ENCODE data around the gene SRP68. TPM values are rescaled to one million over a fixed set of nuclear protein-coding genes. Genes with fewer than 3 reads are reported as not detected.

The SRP68 gene
- total and polyA plus RNA-seq, 9 of the 15 experiments (the other 6 are each of a cell fraction or from before 2014, with no cell fraction given) = 29.4 to 92.6 (median 36.2) TPM

DNA sequence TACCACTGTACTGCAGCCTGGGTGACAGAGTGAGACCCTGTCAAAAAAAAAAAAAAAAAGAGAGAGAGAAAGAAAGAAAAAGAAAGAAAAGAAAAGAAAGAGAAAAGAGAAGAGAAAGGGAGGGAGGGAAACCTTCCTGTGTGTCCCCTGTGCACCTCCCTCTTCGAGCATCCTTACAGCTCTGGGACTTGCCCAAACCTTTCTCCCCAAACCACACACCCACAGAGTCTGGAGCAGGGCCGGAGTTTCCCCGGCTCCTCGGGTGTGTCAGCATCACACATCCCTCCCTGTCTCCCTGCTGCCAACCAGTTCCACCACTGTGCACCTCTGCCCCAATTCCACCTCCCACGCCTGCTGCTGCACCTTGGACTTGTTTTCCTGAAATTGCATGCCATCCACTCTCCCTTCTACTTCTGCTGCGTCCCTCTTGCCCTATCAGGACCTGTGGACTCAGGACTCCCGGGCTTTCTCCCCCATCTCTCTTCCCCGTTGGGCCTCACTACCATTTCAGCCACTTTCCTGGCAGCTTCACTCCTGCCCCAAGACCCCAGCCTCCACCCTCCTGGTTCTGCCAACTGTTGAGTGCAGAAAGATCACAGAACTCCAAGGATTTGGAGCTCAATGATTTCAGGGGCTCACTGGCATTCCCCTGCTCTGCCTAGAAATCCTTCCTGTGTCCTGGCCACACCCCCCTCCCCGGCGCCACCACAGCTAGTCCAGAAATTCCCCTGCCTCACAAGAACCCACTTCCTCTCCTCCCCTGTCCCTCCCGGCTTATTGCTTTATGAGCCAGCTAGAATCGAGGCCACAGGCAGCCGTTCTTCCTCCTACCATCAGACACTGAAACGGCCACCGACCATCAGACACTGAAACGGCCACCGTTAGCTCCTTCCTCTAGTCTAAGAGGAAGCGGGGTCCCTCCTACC, 75.4 kb downstream of the SRP68 start:
- no peak overlapping the region for H3K4me3 ChIP-seq
- no peaks in the 10 kb centered on the region for H4K20me1 ChIP-seq (replicated peaks; ENCODE audit: control insufficient read depth, insufficient read depth, low read length)
- 59% methylated on average over 17 of the region's 18 CpGs for WGBS (ENCODE audit: insufficient coverage, low coverage, missing lambda C conversion rate)
- DNase-seq (ENCODE audit: extremely low read depth in 1 of 4, low spot score in 3 of 4) (no peak), FAIRE-seq (no peak), ATAC-seq (no peak)
- no peaks in the 10 kb centered on the region for H3K9me1 ChIP-seq (ENCODE audit: control insufficient read depth, insufficient read depth, low read length)
- H3K4me1 ChIP-seq (replicated peaks in 1 of 2; ENCODE audit: control insufficient read depth in 2 of 2, insufficient read depth in 2 of 2, low read length in 2 of 2) = peaks cover 2 to 15% of the 10 kb centered on the region in 2 experiments; a peak in 4 of 5 replicates
- ChIA-PET POLR2A (interaction anchor here (0.7 to 1.2 kb wide), 7 partner anchors 9 to 217 kb away, joined by 3 to 5 read pairs (median 3); no protein-coding TSS in a partner anchor), CTCF (ENCODE audit: low intra/inter-chr PET ratio) (no interaction called here)
- TF ChIP-seq, protein P1, sequence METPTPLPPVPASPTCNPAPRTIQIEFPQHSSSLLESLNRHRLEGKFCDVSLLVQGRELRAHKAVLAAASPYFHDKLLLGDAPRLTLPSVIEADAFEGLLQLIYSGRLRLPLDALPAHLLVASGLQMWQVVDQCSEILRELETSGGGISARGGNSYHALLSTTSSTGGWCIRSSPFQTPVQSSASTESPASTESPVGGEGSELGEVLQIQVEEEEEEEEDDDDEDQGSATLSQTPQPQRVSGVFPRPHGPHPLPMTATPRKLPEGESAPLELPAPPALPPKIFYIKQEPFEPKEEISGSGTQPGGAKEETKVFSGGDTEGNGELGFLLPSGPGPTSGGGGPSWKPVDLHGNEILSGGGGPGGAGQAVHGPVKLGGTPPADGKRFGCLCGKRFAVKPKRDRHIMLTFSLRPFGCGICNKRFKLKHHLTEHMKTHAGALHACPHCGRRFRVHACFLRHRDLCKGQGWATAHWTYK (CRISPR knock-in tag; IDR thresholded peaks at IDR 0.05) = peak; percentile 65; the same call in 1 of the 2 replicates
- no peak for TF ChIP-seq ZNF263 (CRISPR knock-in tag; IDR thresholded peaks at IDR 0.05; ENCODE audit: borderline replicate concordance)
- peak; percentile 68; the same call in 1 of the 2 replicates for TF ChIP-seq SPI1 (IDR thresholded peaks at IDR 0.05; ENCODE audit: borderline replicate concordance, low read depth, low read length)
- TF ChIP-seq, protein P2, sequence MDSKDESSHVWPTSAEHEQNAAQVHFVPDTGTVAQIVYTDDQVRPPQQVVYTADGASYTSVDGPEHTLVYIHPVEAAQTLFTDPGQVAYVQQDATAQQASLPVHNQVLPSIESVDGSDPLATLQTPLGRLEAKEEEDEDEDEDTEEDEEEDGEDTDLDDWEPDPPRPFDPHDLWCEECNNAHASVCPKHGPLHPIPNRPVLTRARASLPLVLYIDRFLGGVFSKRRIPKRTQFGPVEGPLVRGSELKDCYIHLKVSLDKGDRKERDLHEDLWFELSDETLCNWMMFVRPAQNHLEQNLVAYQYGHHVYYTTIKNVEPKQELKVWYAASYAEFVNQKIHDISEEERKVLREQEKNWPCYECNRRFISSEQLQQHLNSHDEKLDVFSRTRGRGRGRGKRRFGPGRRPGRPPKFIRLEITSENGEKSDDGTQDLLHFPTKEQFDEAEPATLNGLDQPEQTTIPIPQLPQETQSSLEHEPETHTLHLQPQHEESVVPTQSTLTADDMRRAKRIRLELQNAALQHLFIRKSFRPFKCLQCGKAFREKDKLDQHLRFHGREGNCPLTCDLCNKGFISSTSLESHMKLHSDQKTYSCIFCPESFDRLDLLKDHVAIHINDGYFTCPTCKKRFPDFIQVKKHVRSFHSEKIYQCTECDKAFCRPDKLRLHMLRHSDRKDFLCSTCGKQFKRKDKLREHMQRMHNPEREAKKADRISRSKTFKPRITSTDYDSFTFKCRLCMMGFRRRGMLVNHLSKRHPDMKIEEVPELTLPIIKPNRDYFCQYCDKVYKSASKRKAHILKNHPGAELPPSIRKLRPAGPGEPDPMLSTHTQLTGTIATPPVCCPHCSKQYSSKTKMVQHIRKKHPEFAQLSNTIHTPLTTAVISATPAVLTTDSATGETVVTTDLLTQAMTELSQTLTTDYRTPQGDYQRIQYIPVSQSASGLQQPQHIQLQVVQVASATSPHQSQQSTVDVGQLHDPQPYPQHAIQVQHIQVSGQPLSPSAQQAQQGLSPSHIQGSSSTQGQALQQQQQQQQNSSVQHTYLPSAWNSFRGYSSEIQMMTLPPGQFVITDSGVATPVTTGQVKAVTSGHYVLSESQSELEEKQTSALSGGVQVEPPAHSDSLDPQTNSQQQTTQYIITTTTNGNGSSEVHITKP (IDR thresholded peaks at IDR 0.05; ENCODE audit: partially characterized antibody) = peak; percentile 63
- no peaks in the 10 kb centered on the region for H3K79me2 ChIP-seq (ENCODE audit: control insufficient read depth, insufficient read depth, low read length)
- in situ Hi-C loops (cut with MboI) = no loop called here
- H3K4me2 ChIP-seq (ENCODE audit: insufficient read depth, low read length) = no peak overlapping the region
- H3K27ac ChIP-seq (ENCODE audit: extremely low read depth, low read depth, low read length) = no peak overlapping the region
- H3K9me3 ChIP-seq (replicated peaks; ENCODE audit: control insufficient read depth, insufficient read depth, low read depth, low read length) = no peaks in the 10 kb centered on the region
- no peaks in the 10 kb centered on the region for H3K27me3 ChIP-seq (ENCODE audit: control insufficient read depth in 2 of 2, insufficient read depth in 2 of 2, low read length in 2 of 2)
- no TSS peak for BruUV-seq (replicated peaks)
- H2AFZ ChIP-seq (ENCODE audit: low read depth, low read length) = no peak overlapping the region
- intact Hi-C loops (cut with micrococcal nuclease) = no loop called here
- H3K36me3 ChIP-seq (ENCODE audit: control insufficient read depth, insufficient read depth, low read length) = peaks cover 14% of the 10 kb centered on the region; the same call in 1 of the 3 replicates
- peak overlapping the region in 1 of 2 experiments; percentile 14; a peak in 1 of 4 replicates for H3K9ac ChIP-seq (ENCODE audit: insufficient read depth in 1 of 2, low read depth in 2 of 2, low read length in 2 of 2)
